ENCODE measurements around the gene MYO18B.

Gene MYO18B

GRCh38 chr22:25833676-25834075 is 91.7 kb downstream of the MYO18B start:
- no peak for ATAC-seq
- TF ChIP-seq ESRRG (CRISPR knock-in tag; IDR thresholded peaks at IDR 0.05) (no peak), ZFP3 (CRISPR knock-in tag; IDR thresholded peaks at IDR 0.05) (no peak), BACH2 (CRISPR knock-in tag; IDR thresholded peaks at IDR 0.05; ENCODE audit: borderline replicate concordance) (no peak), ARNTL (CRISPR knock-in tag; IDR thresholded peaks at IDR 0.05; ENCODE audit: borderline replicate concordance, low read depth) (no peak), CREB5 (CRISPR knock-in tag; IDR thresholded peaks at IDR 0.05; ENCODE audit: low read depth) (no peak)
- TF ChIP-seq, protein P1, sequence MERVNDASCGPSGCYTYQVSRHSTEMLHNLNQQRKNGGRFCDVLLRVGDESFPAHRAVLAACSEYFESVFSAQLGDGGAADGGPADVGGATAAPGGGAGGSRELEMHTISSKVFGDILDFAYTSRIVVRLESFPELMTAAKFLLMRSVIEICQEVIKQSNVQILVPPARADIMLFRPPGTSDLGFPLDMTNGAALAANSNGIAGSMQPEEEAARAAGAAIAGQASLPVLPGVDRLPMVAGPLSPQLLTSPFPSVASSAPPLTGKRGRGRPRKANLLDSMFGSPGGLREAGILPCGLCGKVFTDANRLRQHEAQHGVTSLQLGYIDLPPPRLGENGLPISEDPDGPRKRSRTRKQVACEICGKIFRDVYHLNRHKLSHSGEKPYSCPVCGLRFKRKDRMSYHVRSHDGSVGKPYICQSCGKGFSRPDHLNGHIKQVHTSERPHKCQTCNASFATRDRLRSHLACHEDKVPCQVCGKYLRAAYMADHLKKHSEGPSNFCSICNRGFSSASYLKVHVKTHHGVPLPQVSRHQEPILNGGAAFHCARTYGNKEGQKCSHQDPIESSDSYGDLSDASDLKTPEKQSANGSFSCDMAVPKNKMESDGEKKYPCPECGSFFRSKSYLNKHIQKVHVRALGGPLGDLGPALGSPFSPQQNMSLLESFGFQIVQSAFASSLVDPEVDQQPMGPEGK (CRISPR knock-in tag; IDR thresholded peaks at IDR 0.05; ENCODE audit: borderline replicate concordance): no peak
- TF ChIP-seq, protein P2, sequence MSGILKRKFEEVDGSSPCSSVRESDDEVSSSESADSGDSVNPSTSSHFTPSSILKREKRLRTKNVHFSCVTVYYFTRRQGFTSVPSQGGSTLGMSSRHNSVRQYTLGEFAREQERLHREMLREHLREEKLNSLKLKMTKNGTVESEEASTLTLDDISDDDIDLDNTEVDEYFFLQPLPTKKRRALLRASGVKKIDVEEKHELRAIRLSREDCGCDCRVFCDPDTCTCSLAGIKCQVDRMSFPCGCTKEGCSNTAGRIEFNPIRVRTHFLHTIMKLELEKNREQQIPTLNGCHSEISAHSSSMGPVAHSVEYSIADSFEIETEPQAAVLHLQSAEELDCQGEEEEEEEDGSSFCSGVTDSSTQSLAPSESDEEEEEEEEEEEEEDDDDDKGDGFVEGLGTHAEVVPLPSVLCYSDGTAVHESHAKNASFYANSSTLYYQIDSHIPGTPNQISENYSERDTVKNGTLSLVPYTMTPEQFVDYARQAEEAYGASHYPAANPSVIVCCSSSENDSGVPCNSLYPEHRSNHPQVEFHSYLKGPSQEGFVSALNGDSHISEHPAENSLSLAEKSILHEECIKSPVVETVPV (CRISPR knock-in tag; IDR thresholded peaks at IDR 0.05): no peak

- ATAC-seq: no peak
- no peak for TF ChIP-seq TCF4 (CRISPR knock-in tag; IDR thresholded peaks at IDR 0.05; ENCODE audit: borderline replicate concordance)
Observed at GRCh38 chr22:25834490-25834889, 92.5 kb downstream of the MYO18B start.

- TF ChIP-seq CSDC2 (CRISPR knock-in tag; IDR thresholded peaks at IDR 0.05) (no peak), ZFP30 (CRISPR knock-in tag; IDR thresholded peaks at IDR 0.05) (no peak)
- ATAC-seq: no peak
Observed at GRCh38 chr22:25835348-25835747, 93.4 kb downstream of the MYO18B start.

DNA sequence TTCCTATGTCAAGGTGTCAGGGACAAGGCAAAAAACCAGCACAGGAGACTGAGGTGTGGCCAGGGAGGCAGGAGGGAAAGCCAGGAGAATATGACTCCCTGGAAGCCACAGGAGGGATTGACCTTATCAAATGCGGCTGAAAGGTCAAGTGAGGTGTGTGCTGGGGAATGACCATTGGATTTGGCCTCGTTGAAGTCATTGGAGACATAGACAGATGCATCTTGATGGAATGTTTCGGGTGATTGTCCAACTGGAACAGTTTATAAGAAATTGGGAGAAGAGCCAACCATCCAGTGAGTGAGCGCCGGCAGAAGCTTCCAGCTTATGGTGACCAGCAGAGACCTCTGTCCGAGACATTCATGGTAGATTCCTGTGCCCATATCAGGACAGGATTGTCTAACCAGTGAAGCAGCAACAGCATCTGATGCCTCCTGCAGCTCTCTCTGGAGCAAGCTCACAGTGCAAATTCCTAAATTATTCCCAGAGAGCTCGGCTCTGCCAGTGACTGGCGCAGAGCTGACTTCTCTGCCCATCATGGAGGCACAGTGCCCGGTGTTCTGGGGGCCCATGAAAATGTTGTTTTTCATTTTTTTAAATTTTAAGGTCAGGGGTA is 95.4 kb downstream of the MYO18B start:
- ATAC-seq: no peak
- TF ChIP-seq CREB5 (CRISPR knock-in tag; IDR thresholded peaks at IDR 0.05; ENCODE audit: low read depth) (no peak), CSDC2 (CRISPR knock-in tag; IDR thresholded peaks at IDR 0.05) (no peak), ESRRG (CRISPR knock-in tag; IDR thresholded peaks at IDR 0.05) (no peak), OSR1 (CRISPR knock-in tag; IDR thresholded peaks at IDR 0.05) (no peak), RARB (CRISPR knock-in tag; IDR thresholded peaks at IDR 0.05) (no peak), ZNF8 (CRISPR knock-in tag; IDR thresholded peaks at IDR 0.05) (no peak), ZC3H10 (CRISPR knock-in tag; IDR thresholded peaks at IDR 0.05) (no peak), TSHZ2 (CRISPR knock-in tag; IDR thresholded peaks at IDR 0.05) (no peak), BACH2 (CRISPR knock-in tag; IDR thresholded peaks at IDR 0.05; ENCODE audit: borderline replicate concordance) (no peak), ZNF70 (CRISPR knock-in tag; IDR thresholded peaks at IDR 0.05) (no peak), GLIS3 (CRISPR knock-in tag; IDR thresholded peaks at IDR 0.05) (no peak), ZFP3 (CRISPR knock-in tag; IDR thresholded peaks at IDR 0.05) (no peak), PPARA (CRISPR knock-in tag; IDR thresholded peaks at IDR 0.05; ENCODE audit: borderline replicate concordance) (no peak)
- TF ChIP-seq, protein P2 (CRISPR knock-in tag; IDR thresholded peaks at IDR 0.05): no peak
